H1 (cell line): ENCODE data around the gene CTNS. TPM values are rescaled to one million over a fixed set of nuclear protein-coding genes. Genes with fewer than 3 reads are reported as not detected.

Experiments used
- CTCF ChIA-PET: fragments of 300-600 bp; sonication (Branson Sonifier 250); formaldehyde crosslinking; loops from one replicate; lab custom pipeline; 2021; ENCODE audit not compliant: partially characterized antibody; lab: Charles Lee
- POLR2A ChIA-PET: fragments of 300-600 bp; sonication (Branson Sonifier 250); formaldehyde crosslinking; loops from one replicate; lab custom pipeline; 2021; ENCODE audit warnings: inconsistent platforms; ENCODE audit not compliant: partially characterized antibody; lab: Charles Lee
- DNase-seq, 2 experiments: peaks; one replicate each; pipeline versions ENCODE4 v3.0.0 to v3.0.0-alpha.2; 2010 to 2022; ENCODE audit warnings: low spot score in 2 of 2, low read depth in 1 of 2, mixed read lengths in 1 of 2
- FAIRE-seq: peaks from 2 replicates; lab custom pipeline; 2011; peaks lifted over from hg19 to GRCh38; lab: Jason Lieb, UNC
- H2AFZ ChIP-seq: 2 replicates; pipeline ENCODE4 v1.8.1; 2012; ENCODE audit warnings: low read length, inconsistent platforms
- H2AK5ac ChIP-seq: 2 replicates; pipeline ENCODE4 v1.6.1; 2013; ENCODE audit warnings: low read depth, low read length
- H2BK120ac ChIP-seq: replicated peaks from 2 replicates; pipeline ENCODE3; 2013; ENCODE audit warnings: low read depth, low read length, inconsistent platforms
- H2BK12ac ChIP-seq: 2 replicates; pipeline ENCODE4 v1.6.1; 2013; ENCODE audit warnings: low read depth, low read length
- H2BK15ac ChIP-seq: 2 replicates; pipeline ENCODE4 v1.6.1; 2013; ENCODE audit warnings: low read length
- H2BK20ac ChIP-seq: 2 replicates; pipeline ENCODE4 v1.6.1; 2013; ENCODE audit warnings: low read length
- H2BK5ac ChIP-seq: 2 replicates; pipeline ENCODE4 v1.6.1; 2013; ENCODE audit warnings: low read depth, low read length
- H3K14ac ChIP-seq: 2 replicates; pipeline ENCODE4 v1.6.1; 2013; ENCODE audit warnings: inconsistent platforms; ENCODE audit not compliant: insufficient read length
- H3K18ac ChIP-seq: 2 replicates; pipeline ENCODE4 v1.6.1; 2013; ENCODE audit warnings: low read length; ENCODE audit errors: extremely low read depth
- H3K23ac ChIP-seq: 2 replicates; pipeline ENCODE4 v1.6.1; 2013; ENCODE audit warnings: inconsistent platforms; ENCODE audit not compliant: insufficient read length
- H3K23me2 ChIP-seq: 2 replicates; pipeline ENCODE4 v1.6.1; 2013; ENCODE audit warnings: low read depth, low read length
- H3K27ac ChIP-seq: 2 replicates; pipeline ENCODE4 v1.6.1; 2011; ENCODE audit warnings: low read depth, low read length, inconsistent platforms
- H3K27me3 ChIP-seq, 4 experiments: replicated peaks in 1 of 4; 1 replicate in 1 of 4; 2 replicates in 3 of 4; pipeline versions ENCODE4 v1.6.1 to v1.8.1; 2011 to 2013; ENCODE audit warnings: low read length in 3 of 4, mild to moderate bottlenecking in 3 of 4, inconsistent platforms in 2 of 4, mixed read lengths in 2 of 4, moderate library complexity in 1 of 4; ENCODE audit not compliant: control insufficient read depth in 3 of 4, insufficient read depth in 3 of 4; ENCODE audit errors: extremely low read depth in 1 of 4
- H3K36me3 ChIP-seq, 4 experiments: 2 replicates each; pipeline versions ENCODE4 v1.6.1 to v1.8.1; 2011 to 2013; ENCODE audit warnings: mild to moderate bottlenecking in 4 of 4, low read length in 3 of 4, moderate library complexity in 2 of 4, control low read depth in 1 of 4, inconsistent platforms in 1 of 4; ENCODE audit not compliant: insufficient read depth in 4 of 4, control insufficient read depth in 2 of 4
- H3K4ac ChIP-seq: replicated peaks from 2 replicates; pipeline ENCODE3; 2013; ENCODE audit warnings: low read length, low read depth, mixed read lengths, inconsistent platforms; ENCODE audit not compliant: insufficient read length
- H3K4me1 ChIP-seq, 4 experiments: replicated peaks in 1 of 4; 1 replicate in 1 of 4; 2 replicates in 3 of 4; pipeline versions ENCODE4 v1.6.1 to v1.8.1; 2011 to 2013; ENCODE audit warnings: low read length in 3 of 4, inconsistent platforms in 2 of 4, mixed read lengths in 1 of 4; ENCODE audit not compliant: insufficient read depth in 4 of 4, control insufficient read depth in 3 of 4
- H3K4me2 ChIP-seq, 2 experiments: 2 replicates each; pipeline versions ENCODE4 v1.6.1 to v1.8.1; 2011 to 2013; ENCODE audit warnings: low read depth in 2 of 2, low read length in 2 of 2, control low read depth in 1 of 2, inconsistent platforms in 1 of 2, mild to moderate bottlenecking in 1 of 2; ENCODE audit not compliant: insufficient read depth in 1 of 2
- H3K4me3 ChIP-seq, 4 experiments: fragments of 200-600, 300-600 bp in 1 of 4; sonication (generic), shearing (Covaris generic), sonication (Bioruptor Twin) in 1 of 4; 2 replicates each; pipeline versions ENCODE4 v1.5.1 to v1.8.1; 2011 to 2016; ENCODE audit warnings: low read length in 4 of 4, low read depth in 3 of 4, control low read depth in 2 of 4, inconsistent platforms in 2 of 4, mild to moderate bottlenecking in 2 of 4, mixed read lengths in 1 of 4, moderate library complexity in 1 of 4; ENCODE audit not compliant: insufficient read depth in 2 of 4; ENCODE audit errors: extremely low read depth in 1 of 4
- H3K56ac ChIP-seq: replicated peaks from 2 replicates; pipeline ENCODE3; 2013; ENCODE audit warnings: low read depth, mild to moderate bottlenecking, mixed read lengths, low read length, inconsistent platforms; ENCODE audit not compliant: insufficient read length
- H3K79me1 ChIP-seq: 2 replicates; pipeline ENCODE4 v1.6.1; 2013; ENCODE audit warnings: low read depth, low read length, control low read depth
- H3K79me2 ChIP-seq, 2 experiments: 2 replicates each; pipeline versions ENCODE4 v1.6.1 to v1.8.1; 2012 to 2013; ENCODE audit warnings: low read length in 2 of 2, mild to moderate bottlenecking in 2 of 2, inconsistent platforms in 1 of 2; ENCODE audit not compliant: insufficient read depth in 2 of 2, control insufficient read depth in 1 of 2
- H3K9ac ChIP-seq, 4 experiments: replicated peaks in 1 of 4; 1 replicate in 1 of 4; 2 replicates in 3 of 4; pipeline versions ENCODE4 v1.6.1 to v1.8.1; 2011 to 2013; ENCODE audit warnings: low read depth in 3 of 4, low read length in 3 of 4, control low read depth in 2 of 4, mild to moderate bottlenecking in 2 of 4, moderate library complexity in 2 of 4, inconsistent platforms in 1 of 4; ENCODE audit errors: extremely low read depth in 1 of 4
- H3K9me3 ChIP-seq, 2 experiments: 2 replicates each; pipeline versions ENCODE4 v1.6.1 to v1.8.1; 2012 to 2013; ENCODE audit warnings: mild to moderate bottlenecking in 2 of 2, moderate library complexity in 2 of 2, control low read depth in 1 of 2, inconsistent platforms in 1 of 2, low read depth in 1 of 2, low read length in 1 of 2, mixed read lengths in 1 of 2; ENCODE audit not compliant: insufficient read depth in 2 of 2
- H4K20me1 ChIP-seq, 2 experiments: replicated peaks in 1 of 2; 2 replicates each; pipeline versions ENCODE3 to v1.8.1; 2011 to 2013; ENCODE audit warnings: inconsistent platforms in 2 of 2, low read length in 2 of 2, mild to moderate bottlenecking in 1 of 2; ENCODE audit not compliant: insufficient read depth in 2 of 2, control insufficient read depth in 1 of 2
- H4K5ac ChIP-seq: 2 replicates; pipeline ENCODE4 v1.6.1; 2013; ENCODE audit warnings: low read length, low read depth, mixed read lengths, inconsistent platforms; ENCODE audit not compliant: insufficient read length
- H4K8ac ChIP-seq: 2 replicates; pipeline ENCODE4 v1.8.0; 2013; ENCODE audit warnings: mild to moderate bottlenecking, moderate library complexity, low read length, inconsistent platforms; ENCODE audit not compliant: insufficient read depth; ENCODE audit errors: extremely low read depth
- H4K91ac ChIP-seq: replicated peaks from 2 replicates; pipeline ENCODE3; 2013; ENCODE audit warnings: low read length, mixed read lengths, inconsistent platforms; ENCODE audit not compliant: insufficient read length
- HDAC2 ChIP-seq, 2 experiments: fragments of 300-600 bp in 1 of 2; sonication (generic) in 1 of 2; IDR thresholded peaks; 2 replicates each; pipeline ENCODE4 v1.6.1; 2011 to 2012; ENCODE audit warnings: low read depth in 2 of 2, low read length in 2 of 2, mild to moderate bottlenecking in 2 of 2, moderate library complexity in 2 of 2, borderline replicate concordance in 1 of 2, inconsistent platforms in 1 of 2
- JUN ChIP-seq: IDR thresholded peaks from 2 replicates; pipeline ENCODE4 v1.6.1; 2011; ENCODE audit warnings: low read depth, mild to moderate bottlenecking, improper control_type of control experiment, low read length
- MAFK ChIP-seq: IDR thresholded peaks from 2 replicates; pipeline ENCODE4 v1.6.1; 2012; ENCODE audit warnings: low read depth, mild to moderate bottlenecking, improper control_type of control experiment, low read length
- WGBS, 2 experiments: shearing (Covaris generic) in 1 of 2; methylation state at CpG; one replicate each; pipeline versions ENCODE4 v1.1.6 to v1.1.7; 2013 to 2015; ENCODE audit warnings: low lambda C conversion rate in 2 of 2, mixed read lengths in 2 of 2, inconsistent platforms in 1 of 2, low coverage in 1 of 2, missing lambda C conversion rate in 1 of 2; ENCODE audit not compliant: insufficient replicate concordance in 2 of 2, insufficient coverage in 1 of 2, insufficient read length in 1 of 2; ENCODE audit errors: extremely low coverage in 1 of 2, missing lambda C conversion rate in 1 of 2; 5-methylcytosine and 5-hydroxymethylcytosine counted together
- polyA plus RNA-seq, 7 experiments: library from polyadenylated mRNA; depleted of rRNA in 3 of 7; stranded (reverse) in 5 of 7; unstranded in 2 of 7; fragments of >200 nt in 5 of 7; fragments of 200-250 nt in 2 of 7; gene quantifications; 1 replicate in 5 of 7; 2 replicates in 1 of 7; 4 replicates in 1 of 7; pipeline versions ENCODE4 v1.2.1 to v1.2.3, GENCODE V29; 2011 to 2013; ENCODE audit warnings: missing spikeins in 2 of 7, mixed read lengths in 2 of 7
- total RNA-seq: library from RNA; stranded (reverse); fragmentation: NEBNext Ultra II Directional; extraction: Animal tissue kit (Norgen Biotek cat#: 25700); gene quantifications from 2 replicates; pipeline ENCODE4 v1.2.1, GENCODE V29; 2021

Gene CTNS
- total and polyA plus RNA-seq, 2 of the 8 experiments (the other 6 are each of a cell fraction or from before 2014, with no cell fraction given) = 11.6 to 12.9 TPM

DNA sequence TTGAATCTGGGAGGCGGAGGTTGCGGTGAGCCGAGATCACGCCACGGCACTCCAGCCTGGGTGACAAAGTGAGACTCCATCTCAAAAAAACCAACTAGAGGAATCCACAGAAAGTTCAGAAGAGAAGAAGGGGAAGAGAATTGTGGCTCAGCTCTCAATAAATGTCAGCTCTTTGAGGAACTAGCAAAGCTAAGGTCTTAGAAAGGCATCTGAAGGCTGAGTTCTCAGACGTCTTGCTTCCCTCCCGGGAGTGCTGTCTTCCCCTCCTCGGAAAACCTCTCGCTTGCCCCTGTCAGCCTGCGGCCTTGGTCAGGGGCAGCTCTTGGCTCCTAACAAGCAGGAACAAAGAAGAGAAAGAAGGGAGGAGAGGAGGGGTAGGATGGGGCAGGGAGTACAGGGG lies 5.8 kb upstream of the CTNS start:
- no peak overlapping the region for H2BK120ac ChIP-seq
- H3K27ac ChIP-seq = no peak overlapping the region
- H2BK20ac ChIP-seq = no peak overlapping the region
- ChIA-PET POLR2A (interaction anchor here (0.7 to 1.8 kb wide), 4 partner anchors 10 to 17 kb away, joined by 3 to 6 read pairs (median 3); no protein-coding TSS in a partner anchor), CTCF (interaction anchor here (1.0 kb wide), 1 partner anchor 17 kb away, joined by 3 read pairs; no protein-coding TSS in a partner anchor)
- H3K79me1 ChIP-seq = peaks cover 6% of the 10 kb centered on the region; the same call in 1 of the 2 replicates
- H3K79me2 ChIP-seq = peaks cover 0 to 20% of the 10 kb centered on the region in 2 experiments; a peak in 2 of 4 replicates
- H2BK15ac ChIP-seq = no peak overlapping the region
- FAIRE-seq = no peak
- H3K4me3 ChIP-seq = no peak overlapping the region
- H3K23ac ChIP-seq = no peak overlapping the region
- no peaks in the 10 kb centered on the region; the same call in 1 of the 2 replicates for H3K23me2 ChIP-seq
- H3K18ac ChIP-seq = no peak overlapping the region
- H2AFZ ChIP-seq = no peak overlapping the region
- no peak overlapping the region for H3K4me2 ChIP-seq
- no peaks in the 10 kb centered on the region for H3K9me3 ChIP-seq
- H3K9ac ChIP-seq = no peak overlapping the region
- H4K8ac ChIP-seq = no peak overlapping the region; the same call in 1 of the 2 replicates
- no peak for TF ChIP-seq JUN
- no peak for TF ChIP-seq MAFK
- TF ChIP-seq HDAC2 (IDR thresholded peaks at IDR 0.05; ENCODE audit: borderline replicate concordance in 1 of 2, low read depth in 2 of 2, low read length in 2 of 2) = no peak
- no peak overlapping the region for H2BK12ac ChIP-seq
- no peak overlapping the region for H4K5ac ChIP-seq
- H3K14ac ChIP-seq = no peak overlapping the region
- H4K20me1 ChIP-seq = peaks cover 2 to 12% of the 10 kb centered on the region in 2 experiments
- no peak for DNase-seq
- no peak overlapping the region for H2AK5ac ChIP-seq
- no peak overlapping the region for H4K91ac ChIP-seq
- H3K4ac ChIP-seq = no peak overlapping the region
- no peak overlapping the region for H3K56ac ChIP-seq
- 88% methylated on average over 8 of the region's 10 CpGs; no CpG with 5 or more reads in 1 of the 2 experiments for WGBS, 2 experiments
- no peaks in the 10 kb centered on the region for H3K27me3 ChIP-seq
- H2BK5ac ChIP-seq = no peak overlapping the region
- H3K36me3 ChIP-seq = peaks cover 2 to 32% (median 9%) of the 10 kb centered on the region in 4 experiments; a peak in 6 of 8 replicates
- H3K4me1 ChIP-seq = peaks cover 0 to 3% (median 0%) of the 10 kb centered on the region in 4 experiments; a peak in 1 of 7 replicates
